Fibroblast of skin of left biceps (primary cell): ENCODE results near the gene ZGRF1.
A peak's percentile ranks its signal among the peaks of the same experiment; 100 is the strongest.
"Not testable (repeated sequence)": the region's sequence is repeated elsewhere in the genome, so short reads cannot be mapped to it uniquely, and the experiment has no call there.

ENCODE experiments used
- DNase-seq, 2 experiments: peaks; one replicate each; pipeline ENCODE4 v3.0.0-alpha.2; 2013; ENCODE audit warnings: low read depth in 2 of 2

The ZGRF1 gene

DNA sequence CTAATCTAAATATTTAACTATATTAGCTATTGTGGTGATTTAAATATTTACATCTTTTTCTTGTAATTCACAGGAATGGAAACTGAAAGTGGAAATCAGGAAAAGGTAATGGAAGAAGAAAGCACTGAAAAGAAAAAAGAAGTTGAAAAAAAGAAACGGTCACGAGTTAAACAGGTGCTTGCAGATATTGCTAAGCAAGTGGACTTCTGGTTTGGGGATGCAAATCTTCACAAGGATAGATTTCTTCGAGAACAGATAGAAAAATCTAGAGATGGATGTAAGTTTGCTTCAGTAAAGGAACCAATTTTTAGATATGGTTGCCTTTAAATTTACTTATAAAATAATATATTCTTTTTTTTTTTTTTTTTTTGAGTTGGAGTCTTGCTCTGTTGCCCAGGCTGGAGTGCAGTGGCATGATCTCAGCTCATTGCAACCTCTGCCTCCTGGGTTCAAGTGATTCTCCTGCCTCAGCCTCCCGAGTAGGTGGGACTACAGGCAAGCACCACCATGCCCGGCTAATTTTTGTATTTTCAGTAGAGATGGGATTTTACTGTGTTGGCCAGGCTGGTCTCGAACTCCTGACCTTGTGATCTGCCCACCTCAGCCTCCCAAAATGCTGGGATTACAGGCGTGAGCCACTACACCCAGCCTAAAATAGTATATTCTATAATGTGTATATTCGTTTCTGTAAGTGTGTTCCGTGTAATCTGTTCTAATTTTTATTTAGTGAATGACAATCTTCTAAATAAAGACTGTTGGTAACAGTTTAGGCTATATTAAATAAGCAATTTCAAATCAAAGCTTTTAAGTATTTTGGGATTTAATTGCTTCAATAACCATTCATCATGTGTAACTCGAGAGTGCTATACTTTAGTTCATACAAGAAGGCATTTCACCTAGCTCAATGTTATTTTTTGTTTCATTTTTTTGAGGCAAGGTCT, 8.2 kb upstream of the ZGRF1 start:
- not testable (repeated sequence) for DNase-seq

DNA sequence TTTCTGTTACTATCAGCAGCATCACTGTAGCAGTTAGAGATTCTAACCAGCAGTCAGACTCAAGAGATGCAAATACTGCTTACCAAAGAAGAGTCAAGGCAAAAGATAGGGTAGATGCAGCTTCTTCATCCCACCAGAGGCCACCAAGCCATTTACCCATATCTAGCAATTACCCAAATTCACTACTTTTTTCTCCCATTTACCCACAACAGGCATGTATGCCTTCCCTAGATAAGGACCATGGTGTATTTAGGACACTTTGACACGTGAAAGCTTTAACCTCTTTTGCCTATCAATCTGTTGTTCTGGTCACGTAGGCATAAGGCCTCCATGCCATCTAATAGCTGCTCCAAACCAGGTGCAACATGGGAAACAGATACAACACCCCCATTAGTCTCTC, 5.8 kb upstream of the ZGRF1 start:
- DNase-seq = no peak

DNA sequence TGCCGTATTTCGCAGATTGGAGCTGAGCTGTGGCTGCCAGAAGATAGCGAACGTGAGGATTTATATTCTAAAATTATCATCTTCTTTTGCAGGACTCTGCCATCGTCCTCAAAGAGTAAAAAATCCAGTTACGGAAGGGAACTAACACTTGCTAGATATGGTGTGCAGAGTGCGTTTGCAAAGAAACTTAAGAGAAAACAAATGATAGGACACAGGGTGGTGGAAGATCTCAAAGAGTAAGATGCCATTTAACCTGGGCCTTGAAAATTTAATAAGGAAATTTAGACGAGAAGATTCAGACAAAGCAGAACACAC, 800 bp upstream of the ZGRF1 start:
- no peak for DNase-seq

DNA sequence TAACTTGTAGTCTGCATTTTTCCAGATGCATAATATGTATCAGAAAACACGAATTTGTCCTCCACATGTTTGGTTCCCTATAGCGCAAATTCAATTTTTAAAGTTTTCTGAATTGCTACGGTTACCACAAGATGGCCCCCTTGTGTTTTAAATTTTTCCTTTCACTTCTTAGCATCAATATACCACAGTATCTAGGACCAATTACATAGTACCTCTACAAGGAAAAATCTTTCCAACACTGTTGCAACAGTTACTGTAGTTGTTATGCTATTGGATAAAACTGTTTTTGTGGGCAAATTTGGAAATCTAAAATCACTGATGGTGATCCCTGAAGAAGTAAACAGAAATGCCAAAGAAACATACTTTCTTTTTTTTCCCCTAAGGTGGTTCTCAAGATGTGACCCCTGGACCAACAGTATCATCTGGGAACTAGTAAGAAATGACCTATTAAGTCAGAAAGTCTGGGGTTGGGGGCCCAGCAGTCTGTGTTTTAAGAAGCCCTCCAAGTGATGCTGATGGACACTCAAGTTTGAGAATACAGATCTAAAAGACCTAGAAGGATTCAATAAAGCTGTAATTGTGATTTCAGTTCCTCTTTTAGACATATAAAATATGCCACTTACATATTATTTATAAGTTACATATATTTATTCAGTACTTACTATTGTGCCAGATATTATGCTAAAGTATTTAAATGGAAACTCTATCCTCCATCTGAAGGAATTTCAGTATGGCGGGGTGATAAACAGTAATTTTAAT, 3.1 kb downstream of the ZGRF1 start:
- DNase-seq = peak in 1 of 2 experiments; percentile 12

DNA sequence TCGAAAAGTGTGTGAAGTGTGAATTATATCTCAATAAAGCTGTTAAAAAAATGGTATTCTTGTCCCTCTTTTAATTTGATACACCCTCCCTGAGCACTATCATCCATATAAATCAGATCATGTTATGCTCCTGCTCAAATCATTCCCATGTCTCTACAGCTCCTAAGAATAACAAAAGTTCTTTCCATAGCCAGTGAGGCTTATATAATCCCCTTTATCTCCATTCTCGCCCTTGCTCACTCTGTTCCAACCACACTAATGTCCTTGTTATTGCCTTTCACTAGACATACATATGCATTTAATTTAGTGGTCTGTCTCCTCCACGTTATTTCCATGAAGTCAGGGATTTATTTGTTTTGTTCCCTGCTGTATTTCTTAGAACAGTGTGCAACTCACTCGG, 10.5 kb downstream of the ZGRF1 start:
- no peak for DNase-seq

DNA sequence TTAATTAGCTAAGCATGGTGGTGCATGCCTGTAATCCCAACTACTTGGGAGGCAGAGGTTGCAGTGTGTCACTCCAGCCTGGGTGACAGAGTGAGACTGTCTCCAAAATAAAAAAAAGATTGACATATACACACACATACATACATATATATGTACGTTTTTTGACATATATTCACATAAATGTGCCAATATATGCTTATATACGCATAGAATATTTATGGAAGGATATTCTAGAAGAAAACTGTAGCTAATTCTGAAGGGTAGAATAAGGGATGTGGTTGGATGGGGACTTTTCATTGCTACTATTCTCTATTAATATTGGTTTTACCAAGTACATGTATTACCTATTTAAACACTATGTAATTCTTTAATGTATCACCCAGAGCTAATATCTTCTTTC, 19.7 kb downstream of the ZGRF1 start:
- DNase-seq = no peak

DNA sequence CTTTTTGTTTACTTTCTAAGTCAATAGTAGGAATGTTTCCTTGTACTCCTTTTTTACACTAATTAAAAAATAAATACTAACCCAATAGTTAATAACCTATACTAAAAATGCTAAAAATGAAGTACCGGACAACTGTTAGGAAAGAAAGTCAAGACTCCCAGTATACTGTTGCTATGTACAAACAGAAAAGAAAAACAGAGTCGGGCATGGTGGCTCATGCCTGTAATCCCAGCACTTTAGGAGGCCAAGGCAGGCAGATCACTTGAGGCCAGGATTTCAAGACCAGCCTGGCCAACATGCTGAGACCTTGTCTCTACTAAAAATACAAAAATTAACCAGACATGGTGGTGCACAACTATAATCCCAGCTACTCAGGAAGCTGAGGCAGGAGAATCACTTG, 23.9 kb downstream of the ZGRF1 start:
- DNase-seq = not testable (repeated sequence)

DNA sequence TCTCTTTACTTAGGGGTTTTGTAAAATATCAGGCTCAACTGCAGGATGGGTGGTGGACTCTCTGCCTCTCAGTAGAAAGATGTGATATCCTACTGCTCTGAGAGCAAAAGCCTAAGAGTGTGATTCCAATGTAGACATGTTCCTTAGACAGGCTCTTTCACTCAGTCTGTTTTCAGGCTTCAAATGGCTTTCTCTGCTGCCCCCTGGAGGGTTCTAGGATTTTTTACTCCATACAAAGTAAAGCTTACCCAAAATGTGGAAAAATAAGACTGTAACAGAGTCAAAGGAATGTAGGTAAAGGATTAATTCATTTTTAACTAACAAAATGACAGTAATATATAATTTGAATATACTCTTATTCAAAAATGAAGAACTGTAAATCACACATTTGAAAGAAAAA, 32.1 kb downstream of the ZGRF1 start:
- DNase-seq = peak; percentile 15 to 17

DNA sequence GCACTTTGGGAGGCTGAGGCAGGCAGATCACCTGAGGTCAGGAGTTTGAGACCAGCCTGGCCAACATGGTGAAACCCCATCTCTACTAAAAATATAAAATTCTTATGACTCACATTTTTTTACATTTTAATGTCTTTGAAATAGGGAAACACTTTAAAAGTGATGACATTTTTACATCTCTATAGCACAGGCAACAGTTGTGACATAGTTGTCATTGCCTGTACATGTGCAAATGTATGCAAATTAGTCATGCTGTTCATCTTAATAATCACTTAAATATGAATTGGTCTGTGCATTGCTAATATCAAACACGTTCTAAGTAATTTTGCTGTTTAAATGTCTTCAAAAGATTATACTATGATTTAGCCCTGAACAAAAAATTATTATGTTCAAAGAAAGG, 41.7 kb downstream of the ZGRF1 start:
- DNase-seq = no peak

DNA sequence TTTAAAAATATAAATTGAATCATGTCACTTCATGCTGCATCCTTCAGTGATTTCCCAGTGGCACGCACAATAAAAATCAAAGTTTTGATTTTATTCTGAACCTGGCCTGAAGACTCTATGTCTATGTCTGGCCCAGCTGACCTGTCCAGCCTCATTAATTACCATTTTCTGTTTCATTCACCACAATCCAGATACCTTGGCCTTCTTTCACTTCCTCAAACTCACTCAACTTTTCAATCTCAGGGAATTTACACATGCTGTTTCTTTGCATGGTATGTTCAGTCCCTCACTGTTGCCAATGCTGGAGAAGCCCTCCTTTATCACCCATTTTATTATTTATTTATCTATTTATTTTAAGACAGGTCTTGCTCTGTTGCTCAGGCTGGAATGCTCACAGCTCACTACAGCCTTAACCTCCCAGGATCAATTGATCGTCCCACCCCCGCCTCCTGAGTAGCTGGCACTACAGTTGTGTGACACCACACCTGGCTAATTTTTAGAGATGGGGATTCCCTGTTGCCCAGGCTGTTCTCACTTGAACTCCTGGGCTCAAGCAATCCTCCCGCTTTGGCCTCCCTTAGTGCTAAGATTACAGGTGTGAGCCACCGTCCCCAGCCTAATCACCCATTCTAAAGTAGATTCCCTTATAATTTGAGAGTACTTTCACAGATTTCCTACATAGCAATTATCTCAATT, 43.1 kb downstream of the ZGRF1 start:
- DNase-seq = no peak

DNA sequence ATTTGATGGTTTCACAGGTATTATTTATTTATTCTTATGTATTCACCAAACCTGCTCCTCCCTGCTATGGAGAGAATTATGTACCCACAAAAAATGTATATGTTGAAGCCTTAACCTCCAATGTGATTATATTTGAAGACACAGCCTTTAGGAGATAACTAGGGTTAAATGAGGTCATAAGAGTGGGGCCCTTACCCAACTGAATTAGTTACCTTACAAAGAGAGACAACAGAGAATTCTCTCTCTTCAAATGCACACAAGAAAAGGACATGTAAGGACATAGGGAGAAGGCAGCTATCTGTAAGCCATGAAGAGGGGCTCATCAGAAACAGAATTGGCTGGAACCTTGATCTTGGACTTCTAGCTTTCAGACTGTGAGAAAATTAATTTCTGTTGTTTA, 44.0 kb downstream of the ZGRF1 start:
- DNase-seq = no peak

DNA sequence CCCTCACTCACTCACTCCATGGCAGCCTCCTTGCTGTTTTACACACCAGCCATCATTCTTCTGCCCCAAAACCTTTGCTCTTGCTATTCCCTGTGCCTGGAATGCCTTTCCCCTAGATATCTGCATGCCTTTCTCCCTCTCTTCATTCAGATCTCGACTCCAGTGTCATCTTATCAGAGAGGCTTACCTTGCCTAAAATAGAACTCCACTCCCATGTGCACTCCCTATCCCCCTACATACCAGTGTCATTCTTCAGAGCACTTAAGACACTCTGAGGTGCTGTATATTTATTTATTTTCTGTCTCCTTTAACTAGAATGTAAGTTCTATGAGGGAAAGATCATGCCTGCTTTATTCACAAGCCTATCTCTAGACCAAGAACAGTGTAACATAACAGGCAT, 45.1 kb downstream of the ZGRF1 start:
- DNase-seq = no peak

DNA sequence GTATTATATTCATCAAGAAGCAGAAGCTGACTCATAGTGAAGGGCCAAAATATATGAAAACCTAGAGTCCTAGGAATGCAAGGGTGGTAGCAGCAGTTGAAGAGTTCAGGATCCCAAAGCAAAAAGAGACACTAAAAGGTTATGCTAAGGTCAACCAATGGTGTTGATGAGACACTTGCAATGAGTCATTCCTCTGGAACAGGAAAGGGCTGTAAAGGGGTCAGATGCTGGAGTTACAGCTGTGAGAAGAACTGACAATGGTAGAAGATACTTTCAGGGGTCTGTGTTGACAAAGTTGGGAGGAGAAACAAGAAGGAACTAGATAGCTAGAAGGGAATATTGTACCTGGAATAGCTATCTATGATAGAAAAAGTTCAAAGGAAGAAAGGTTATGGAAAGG, 47.5 kb downstream of the ZGRF1 start:
- no peak for DNase-seq

DNA sequence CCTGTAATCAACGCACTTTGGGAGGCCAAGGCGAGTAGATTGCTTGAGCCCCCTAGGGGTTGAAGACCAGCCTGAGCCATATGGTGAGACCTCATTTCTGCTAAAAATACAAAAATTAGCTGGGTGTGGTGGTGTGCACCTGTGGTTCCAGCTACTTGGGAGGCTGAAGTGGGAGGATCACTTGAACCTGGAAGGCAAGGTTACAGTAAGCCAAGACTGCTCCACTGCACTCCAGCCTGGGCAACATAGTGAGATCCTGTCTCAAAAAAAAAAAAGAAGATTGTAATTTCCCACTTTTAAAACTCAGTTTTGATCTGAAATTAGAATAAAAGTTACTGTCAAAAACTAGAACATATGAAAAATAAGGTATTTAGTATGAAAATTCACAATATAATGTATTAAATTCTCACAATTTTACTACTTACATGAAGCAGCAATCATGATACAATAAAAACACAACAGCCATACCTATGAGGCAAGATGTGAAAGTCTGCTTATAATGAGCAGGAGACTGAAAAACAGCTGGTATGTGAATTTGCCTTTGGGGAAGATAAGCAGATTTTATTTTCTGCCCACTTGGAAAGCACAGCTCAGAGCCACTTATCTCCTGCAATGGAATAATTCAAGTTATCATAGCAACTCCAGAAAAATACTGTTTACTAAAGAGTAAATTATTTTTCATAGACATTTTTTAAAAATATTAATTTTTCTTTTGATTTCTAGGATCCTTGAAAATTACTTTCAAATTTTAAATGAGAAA, 50.6 kb downstream of the ZGRF1 start:
- DNase-seq = no peak

DNA sequence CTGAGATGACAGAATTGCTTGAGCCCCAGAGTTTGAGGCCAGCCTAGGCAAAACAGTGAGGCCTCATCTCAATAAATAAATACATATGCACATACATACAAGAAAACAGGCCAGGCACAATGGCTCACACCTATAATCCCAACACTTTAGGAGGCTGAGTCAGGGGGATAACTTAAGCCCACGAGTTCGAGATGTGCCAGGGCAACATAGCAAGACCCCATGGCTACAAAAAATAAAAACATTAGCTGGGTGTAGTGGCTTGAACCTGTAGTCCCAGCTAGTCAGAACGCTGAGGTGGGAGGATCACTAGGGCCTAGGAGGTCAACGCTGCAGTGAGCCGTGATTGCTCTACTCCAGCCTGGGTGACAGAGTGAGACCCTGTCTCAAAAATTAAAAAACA, 69.2 kb downstream of the ZGRF1 start:
- no peak for DNase-seq

DNA sequence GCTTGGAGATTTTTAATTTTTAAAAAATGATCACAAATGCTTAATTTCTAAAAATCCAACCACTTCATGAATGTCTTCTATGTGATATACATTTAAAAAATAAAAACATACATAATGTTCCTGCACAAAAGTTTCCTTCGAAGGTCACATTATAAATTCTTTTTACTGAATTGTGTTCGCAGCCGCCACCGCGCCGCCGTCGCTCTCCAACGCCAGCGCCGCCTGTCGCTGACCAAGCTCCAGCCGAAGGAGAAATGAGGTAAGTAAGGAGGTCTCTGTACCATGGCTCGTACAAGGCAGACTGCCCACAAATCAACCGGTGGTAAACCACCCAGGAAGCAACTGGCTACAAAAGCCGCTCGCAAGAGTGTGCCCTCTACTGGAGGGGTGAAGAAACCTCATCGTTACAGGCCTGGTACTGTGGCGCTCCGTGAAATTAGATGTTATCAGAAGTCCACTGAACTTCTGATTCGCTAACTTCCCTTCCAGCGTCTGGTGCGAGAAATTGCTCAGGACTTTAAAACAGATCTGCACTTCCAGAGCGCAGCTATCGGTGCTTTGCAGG, 71.9 kb downstream of the ZGRF1 start:
- DNase-seq = no peak

DNA sequence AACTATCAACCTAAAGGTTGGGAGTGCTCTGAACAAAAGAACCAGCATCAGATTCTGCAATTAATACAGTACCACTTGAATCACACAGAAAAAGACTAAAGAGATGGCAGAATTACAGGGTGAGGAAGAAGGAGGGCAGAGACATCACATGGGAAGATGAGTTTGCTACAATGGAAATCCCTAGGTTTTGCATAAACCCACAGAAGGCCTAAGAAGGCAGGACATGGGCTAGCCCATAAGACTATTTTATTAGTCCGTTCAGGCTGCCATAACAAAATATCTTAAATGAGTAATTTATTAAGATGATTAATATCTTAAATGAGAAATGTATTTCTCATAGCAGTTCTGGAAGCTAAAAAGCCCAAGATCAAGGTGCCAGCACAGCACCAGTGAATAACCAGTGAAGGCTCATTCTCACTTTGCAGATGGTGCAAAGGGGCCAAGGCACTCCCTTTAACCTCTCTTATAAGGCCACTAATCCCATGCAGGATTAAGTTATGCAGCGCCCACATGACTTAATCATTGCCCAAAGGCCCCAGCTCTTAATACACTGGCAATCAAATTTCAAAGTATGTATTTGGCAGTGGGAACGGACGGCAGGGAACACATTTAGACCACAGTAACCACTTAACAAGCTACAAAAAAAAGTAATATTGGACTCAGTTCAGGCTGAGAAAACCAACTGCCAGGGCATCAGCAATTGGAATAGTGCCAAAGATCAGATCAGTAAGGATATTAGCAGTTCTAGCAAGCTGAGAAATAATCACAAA, 73.1 kb downstream of the ZGRF1 start:
- DNase-seq = no peak

DNA sequence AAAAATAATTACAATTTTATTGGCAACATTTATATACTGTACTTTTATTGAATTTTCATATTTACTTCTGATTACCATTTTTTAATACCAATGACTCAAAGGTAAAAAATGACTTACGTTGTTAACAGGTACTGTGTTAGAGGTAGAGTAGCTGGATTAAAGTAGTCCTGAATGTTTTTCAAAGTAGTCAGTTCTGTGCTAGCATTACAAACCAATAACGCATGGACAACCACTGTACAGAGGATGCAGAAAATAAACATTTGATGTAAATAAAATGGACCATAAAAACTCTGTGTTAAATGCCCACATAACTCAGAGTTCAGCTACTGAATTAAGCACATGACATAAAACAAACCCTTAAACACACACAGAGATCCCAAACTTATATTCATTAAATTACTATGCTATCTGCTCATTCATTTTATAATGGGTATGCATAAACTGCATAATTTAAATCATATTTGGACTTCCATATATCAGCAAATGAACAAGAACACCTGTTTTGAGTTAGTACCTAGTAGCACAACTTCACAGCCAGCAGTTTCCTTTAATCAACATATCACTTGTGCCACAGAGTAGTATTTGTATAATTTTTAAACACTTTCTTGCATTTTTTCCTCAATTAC, 74.3 kb downstream of the ZGRF1 start:
- DNase-seq = no peak

DNA sequence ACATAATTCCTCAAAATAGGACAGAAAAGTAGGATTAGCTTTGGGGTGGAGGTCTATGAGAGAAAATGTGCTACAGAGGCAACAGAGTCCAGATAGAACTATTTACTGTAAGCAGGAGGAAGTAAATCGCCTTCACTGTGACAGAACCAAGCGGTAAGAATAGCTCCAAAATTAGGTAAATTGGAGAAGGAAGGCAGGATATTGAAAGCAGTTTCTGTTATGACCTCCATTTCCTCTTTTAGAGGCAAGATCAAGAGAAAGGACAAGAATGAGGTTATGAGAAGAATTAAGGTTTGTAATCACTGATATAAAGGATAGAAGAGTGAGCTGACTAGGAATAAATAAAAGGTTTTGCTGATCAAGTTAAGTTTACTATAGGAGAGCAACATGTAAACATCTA, 76.6 kb downstream of the ZGRF1 start:
- DNase-seq = no peak

DNA sequence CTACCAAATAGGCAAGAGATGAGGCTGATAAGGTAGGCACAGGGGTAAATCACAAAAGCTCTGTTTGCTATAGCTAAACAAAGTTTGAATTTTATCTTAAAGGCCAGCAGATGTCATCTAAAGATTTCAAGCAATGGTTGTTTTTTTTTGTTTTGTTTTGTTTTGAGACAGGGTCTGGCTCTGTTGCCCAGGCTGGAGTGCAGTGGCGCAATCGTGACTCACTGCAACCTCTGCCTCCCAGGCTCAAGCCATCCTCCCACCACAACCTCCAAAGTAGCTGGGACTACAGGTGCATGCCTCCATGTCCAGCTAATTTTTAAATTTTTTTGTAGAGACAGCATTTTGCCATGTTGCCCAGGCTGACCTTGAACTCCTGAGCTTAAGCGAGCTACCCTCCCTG, 77.7 kb downstream of the ZGRF1 start:
- DNase-seq = no peak
